HG02588 (cell line): Measurements from ENCODE around the gene CTRB2.
"Not testable (repeated sequence)": the region's sequence is repeated elsewhere in the genome, so short reads cannot be mapped to it uniquely, and the experiment has no call there.

Experiments
- ATAC-seq: cut with Tn5 transposase; IDR thresholded peaks from one replicate; pipeline ENCODE4 v1.9.1; 2021; ENCODE audit warnings: mild to moderate bottlenecking, moderate library complexity; ENCODE audit not compliant: unreplicated experiment

Gene CTRB2

GRCh38 chr16:75227361-75228142 lies 20.6 kb upstream of the CTRB2 start:
- no peak for ATAC-seq

- ATAC-seq = no peak
Measured at GRCh38 chr16:75226550-75227360, 19.8 kb upstream of the CTRB2 start.

GRCh38 chr16:75225678-75226515 lies 18.9 kb upstream of the CTRB2 start:
- no peak for ATAC-seq

GRCh38 chr16:75225092-75225491 lies 18.1 kb upstream of the CTRB2 start:
- no peak for ATAC-seq

- ATAC-seq = no peak
Measured at GRCh38 chr16:75224306-75225082, 17.5 kb upstream of the CTRB2 start.

- not testable (repeated sequence) for ATAC-seq
Measured at GRCh38 chr16:75223129-75223528, 16.2 kb upstream of the CTRB2 start.

GRCh38 chr16:75222271-75222783 lies 15.4 kb upstream of the CTRB2 start:
- ATAC-seq = no peak

GRCh38 chr16:75219838-75220237 lies 12.9 kb upstream of the CTRB2 start:
- ATAC-seq = peak; percentile 48

GRCh38 chr16:75219088-75219487 lies 12.1 kb upstream of the CTRB2 start:
- ATAC-seq = no peak

- no peak for ATAC-seq
Measured at GRCh38 chr16:75218256-75219076, 11.5 kb upstream of the CTRB2 start, which contains the start of gene CTRB1. CTRB1 (plus strand) TSS chr16:75218988; CDS start chr16:75219008, 20 bp downstream.

GRCh38 chr16:75217389-75217851 lies 10.5 kb upstream of the CTRB2 start:
- no peak for ATAC-seq

GRCh38 chr16:75216576-75216975 lies 9.6 kb upstream of the CTRB2 start:
- ATAC-seq = no peak

GRCh38 chr16:75216127-75216526 lies 9.2 kb upstream of the CTRB2 start:
- ATAC-seq = no peak

- ATAC-seq = not testable (repeated sequence)
Measured at GRCh38 chr16:75211286-75211685, 4.3 kb upstream of the CTRB2 start.

- ATAC-seq = no peak
Measured at GRCh38 chr16:75209944-75210343, 3.0 kb upstream of the CTRB2 start.

GRCh38 chr16:75209514-75209913 lies 2.6 kb upstream of the CTRB2 start:
- ATAC-seq = not testable (repeated sequence)

GRCh38 chr16:75208861-75209505 lies 2.0 kb upstream of the CTRB2 start:
- no peak for ATAC-seq

GRCh38 chr16:75208242-75208825 lies 1.4 kb upstream of the CTRB2 start:
- no peak for ATAC-seq
